Measurements from ENCODE around the gene ASB17.
"Not testable (repeated sequence)": the region's sequence is repeated elsewhere in the genome, so short reads cannot be mapped to it uniquely, and the experiment has no call there.

ASB17 gene, protein sequence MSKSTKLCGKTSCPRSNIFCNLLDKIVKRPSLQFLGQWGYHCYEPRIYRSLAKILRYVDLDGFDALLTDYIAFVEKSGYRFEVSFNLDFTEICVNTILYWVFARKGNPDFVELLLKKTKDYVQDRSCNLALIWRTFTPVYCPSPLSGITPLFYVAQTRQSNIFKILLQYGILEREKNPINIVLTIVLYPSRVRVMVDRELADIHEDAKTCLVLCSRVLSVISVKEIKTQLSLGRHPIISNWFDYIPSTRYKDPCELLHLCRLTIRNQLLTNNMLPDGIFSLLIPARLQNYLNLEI

DNA sequence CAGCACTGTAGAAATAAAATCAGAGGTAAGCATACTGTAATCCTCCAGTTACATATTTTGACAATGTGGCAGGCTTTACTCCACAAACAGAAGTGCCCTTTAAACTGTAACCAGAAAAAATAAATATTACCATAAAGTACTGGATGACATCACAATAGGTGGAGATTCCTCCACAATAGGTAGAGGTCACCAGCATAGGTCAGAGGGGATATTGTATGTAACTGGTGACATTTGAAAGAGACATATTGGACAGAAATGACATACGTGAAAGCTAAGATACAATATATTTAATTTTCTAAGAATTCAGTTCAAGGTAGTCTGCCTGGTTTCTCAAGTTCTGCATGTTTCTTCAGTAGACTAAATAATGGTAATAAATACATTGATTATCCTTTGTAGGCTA, at the start of gene ASB17:
Gene ASB17 (minus strand): TSS at position 101 of the 400 bp plus-strand sequence. CDS start 113 bp downstream, outside the sequence.
- DNase-seq, result no peak

DNA sequence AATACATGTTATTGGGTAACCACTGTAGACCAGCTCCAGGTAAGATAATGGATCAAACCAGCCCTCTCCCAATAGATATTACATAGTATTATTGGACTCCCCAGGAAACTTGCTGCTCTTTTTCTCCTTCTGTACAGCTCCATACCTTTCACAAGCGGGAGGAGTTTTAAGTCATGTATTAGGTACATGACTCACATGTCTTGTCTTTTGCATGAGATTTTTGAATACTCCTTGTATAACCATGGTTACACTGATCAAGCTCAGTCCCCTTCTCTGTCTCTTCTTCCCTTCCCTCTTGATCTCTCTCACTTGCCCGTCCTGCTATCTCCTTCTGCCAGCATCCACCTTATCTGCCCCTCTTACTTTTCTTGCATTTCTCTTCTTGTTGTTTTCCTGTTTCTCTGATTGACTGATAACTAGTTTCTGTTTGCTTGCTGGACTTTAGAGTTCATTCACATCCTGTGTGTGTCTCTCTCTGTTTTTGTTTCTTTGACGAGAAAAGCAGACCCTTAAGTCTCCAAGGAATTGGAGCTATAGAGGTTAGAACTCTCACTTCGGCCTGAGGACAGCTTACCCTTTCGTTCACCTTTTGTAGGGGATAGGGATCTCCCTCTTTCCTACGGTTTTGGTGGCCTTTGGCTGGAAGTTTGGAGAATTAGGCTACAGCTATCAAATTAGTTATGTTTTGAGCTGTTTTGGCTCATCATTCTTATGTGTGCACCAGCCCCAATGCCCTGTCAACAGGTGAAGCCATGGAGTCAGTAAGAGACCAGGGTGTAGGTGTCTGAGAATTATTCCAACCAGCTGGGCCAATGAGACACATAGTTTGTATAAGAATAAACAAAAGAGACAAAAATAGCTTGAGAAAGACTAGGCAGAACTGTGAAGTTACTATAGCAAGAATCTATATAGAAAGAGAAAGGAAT, 49.0 kb upstream of the ASB17 start:
- DNase-seq, result no peak

DNA sequence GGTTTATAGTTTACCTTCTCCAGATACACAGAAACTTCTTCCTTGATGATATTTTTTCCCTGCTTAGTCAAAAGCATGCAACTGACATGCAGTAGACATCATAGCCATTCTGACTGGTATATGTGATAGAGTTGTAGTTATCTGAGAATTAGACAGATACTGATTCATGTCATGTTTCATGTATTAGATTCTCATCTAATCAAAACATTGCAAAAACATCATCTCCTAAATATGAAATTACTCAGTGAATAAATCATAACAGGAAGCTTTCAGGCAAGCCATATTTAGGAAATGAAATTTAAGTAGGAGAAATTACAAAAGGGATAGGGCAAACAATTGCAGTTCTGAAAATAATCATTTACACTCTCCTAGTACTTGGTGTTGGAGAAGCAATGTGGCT, 38.4 kb upstream of the ASB17 start:
- DNase-seq, result no peak

- DNase-seq, result no peak
Observed at GRCh38 chr1:75969550-75969949, 37.3 kb upstream of the ASB17 start.

GRCh38 chr1:75967719-75968118, 35.5 kb upstream of the ASB17 start:
- no peak for DNase-seq

DNA sequence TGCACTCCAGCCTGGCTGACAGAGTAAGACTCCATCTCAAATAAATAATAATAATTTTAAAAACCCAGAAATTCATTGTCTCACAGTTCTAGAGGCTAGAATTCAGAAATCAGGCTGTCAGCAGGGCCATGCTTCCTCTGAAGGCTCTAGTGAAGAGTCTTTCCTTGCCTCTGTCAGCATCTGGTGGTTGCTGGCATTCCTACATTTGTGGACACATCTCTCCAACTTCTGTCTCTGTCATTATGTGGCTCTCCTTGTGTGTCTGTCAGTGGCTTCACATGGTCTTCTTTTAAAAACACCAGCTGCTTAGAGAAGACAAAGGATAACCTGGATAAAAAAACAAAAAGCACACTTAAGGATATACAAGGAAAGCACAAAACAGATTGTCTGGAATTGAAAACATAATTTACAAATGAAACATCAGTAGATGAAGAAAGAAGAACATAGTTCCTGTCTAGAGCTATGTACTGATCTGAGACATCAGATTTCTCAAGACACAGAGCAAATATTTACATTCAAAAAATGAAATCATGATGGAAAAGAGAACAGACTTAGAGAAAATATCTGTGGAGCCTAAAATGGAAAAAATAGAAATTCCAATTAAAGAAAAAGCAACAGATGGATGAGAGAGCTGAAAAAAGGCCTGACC, 32.7 kb upstream of the ASB17 start:
- no peak for DNase-seq

- DNase-seq, result not testable (repeated sequence)
Observed at GRCh38 chr1:75964110-75964759, 32.0 kb upstream of the ASB17 start.

DNA sequence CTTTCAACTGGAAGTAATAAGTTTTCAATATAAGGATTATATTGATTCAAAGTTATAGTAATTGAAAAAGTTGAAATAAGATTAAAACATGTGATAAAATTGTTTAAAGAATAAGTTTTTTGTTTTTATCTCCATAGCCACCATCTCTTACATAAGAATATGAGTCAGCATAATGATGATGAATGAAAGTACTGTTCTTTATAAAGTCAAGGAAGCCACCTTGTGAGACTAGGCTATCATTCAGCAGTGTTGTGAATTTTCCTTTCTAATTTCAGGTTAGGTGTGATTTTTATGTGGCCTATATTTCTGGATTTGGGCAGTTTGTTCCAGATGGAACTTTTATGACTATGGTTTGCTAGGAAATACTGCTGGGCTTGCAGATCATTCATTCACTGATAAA, 22.4 kb upstream of the ASB17 start:
- no peak for DNase-seq

DNA sequence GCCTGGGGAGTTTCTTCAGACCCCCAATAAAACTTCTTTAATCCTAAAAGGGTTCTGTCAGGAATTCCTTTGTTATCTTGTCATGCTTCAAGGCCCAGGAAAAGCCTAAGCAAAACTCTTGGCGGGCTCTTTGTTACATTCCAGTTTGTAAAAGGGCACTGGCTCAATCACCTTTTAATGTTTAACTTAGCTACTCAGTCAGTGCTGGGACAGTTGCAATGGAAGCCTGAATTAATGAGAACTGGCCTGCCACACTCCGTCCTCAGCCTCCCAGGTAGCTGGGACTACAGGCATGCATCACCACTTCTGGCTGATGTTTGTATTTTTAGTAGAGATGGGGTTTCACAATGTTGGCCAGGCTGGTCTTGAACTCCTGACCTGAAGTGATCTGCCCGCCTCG, 21.3 kb upstream of the ASB17 start:
- DNase-seq, result no peak

GRCh38 chr1:75952016-75952415, 19.8 kb upstream of the ASB17 start:
- DNase-seq, result no peak

- no peak for DNase-seq
Observed at GRCh38 chr1:75950176-75950575, 18.0 kb upstream of the ASB17 start.

- not testable (repeated sequence) for DNase-seq
Observed at GRCh38 chr1:75943037-75943436, 10.8 kb upstream of the ASB17 start.

DNA sequence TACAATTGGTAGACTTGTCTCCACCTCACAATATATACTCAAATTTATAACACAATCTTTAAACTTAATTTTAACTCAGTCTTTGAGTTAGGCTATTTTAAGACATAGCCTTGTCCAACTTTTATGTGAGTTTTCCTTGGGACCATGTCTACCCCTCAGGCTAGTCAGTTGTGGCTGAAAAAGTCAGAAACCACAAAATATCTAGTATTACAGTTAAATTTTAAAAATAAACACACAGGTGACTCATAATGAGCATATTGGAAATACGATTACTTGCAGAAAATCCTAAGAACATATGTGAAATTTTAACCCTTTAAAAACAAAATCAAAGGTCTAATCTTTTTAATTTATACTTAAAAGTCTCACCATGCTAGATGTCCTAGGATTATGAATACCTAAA, 4.8 kb upstream of the ASB17 start:
- no peak for DNase-seq

DNA sequence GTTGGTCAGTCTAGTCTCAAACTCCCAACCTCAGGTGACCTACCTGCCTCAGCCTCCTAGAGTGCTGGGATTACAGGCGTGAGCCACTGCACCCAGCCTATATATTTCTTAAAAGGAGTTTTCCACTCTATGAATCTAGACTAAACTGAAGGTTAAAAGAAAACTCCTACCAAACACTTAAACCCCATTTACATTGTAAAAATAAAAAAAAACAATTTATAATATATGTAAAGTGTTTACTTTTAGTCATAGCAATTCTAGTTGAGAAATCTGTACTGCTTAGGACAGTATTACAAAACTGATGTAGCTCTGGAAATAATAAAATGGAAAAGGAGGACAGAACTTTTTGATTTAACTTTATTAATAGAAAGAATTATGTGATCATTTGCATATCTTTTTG, 9.5 kb downstream of the ASB17 start:
- no peak for DNase-seq

GRCh38 chr1:75916834-75917233, 15.4 kb downstream of the ASB17 start:
- no peak for DNase-seq

DNA sequence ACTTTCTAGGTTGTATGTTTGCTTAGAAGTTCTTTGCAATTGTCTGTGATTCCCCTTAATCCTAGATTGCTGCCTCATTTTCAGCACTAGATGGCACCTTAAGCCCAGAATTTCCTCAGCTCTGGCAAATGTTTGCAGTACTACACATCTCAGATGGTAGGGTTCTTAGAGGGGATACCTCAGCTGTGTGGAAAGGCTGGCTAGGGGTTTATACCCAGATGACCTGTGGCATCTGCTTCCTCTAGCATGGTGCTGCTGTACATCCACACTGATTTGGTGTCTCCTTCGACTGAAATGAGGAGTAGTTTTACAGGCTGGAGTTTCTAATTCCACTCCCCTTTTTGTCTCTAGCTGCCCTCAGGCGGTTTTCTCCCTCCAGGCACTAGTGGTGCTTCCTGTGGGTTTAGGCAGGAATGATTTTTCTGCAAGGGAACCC, 23.5 kb downstream of the ASB17 start:
- no peak for DNase-seq

GRCh38 chr1:75901371-75901770, 30.8 kb downstream of the ASB17 start:
- DNase-seq, result no peak

GRCh38 chr1:75884437-75884836, 47.8 kb downstream of the ASB17 start:
- no peak for DNase-seq

DNA sequence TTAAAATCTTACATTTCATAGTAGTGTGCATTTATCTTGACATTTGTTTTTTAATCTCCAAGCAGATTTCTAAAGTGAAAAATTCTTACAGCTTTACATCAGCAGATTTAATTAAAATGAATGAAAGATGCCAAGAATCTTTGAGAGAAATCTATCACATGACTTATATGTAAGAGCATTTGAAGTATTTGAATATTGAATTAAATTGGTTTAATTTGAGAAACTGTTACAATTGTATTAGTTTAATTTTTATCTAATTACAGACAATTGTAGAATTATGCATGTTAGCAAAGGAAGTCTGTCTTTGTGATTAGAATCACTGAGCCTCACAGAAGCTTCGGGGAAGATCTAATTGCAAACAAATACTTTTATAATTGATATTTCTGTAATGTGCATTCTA, 52.2 kb downstream of the ASB17 start:
- DNase-seq, result no peak

DNA sequence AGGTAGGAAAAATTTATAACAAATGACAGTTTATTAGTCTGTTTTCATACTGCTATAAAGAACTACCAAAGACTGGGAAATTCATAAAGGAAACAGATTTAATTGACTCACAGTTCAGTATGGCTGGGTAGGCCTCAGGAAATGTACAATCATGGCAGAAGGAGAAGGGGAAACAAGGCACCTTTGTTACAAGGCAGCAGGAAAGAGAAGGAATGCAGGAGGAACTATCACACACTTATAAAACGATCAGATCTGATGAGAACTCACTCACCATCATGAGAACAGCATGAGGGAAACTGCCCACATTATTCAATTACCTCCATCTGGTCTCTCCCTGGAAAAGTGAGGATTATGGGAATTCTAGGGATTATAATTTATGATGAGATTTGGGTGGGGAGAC, 61.3 kb downstream of the ASB17 start:
- no peak for DNase-seq

All from bone marrow (tissue), 2 donors.